HepG2 (cell line): ENCODE measurements around the gene HERPUD2. TPM values are rescaled to one million over a fixed set of nuclear protein-coding genes. Genes with fewer than 3 reads are reported as not detected.

Experiments
- ATAC-seq: fragments of 200-7000 bp; cut with Tn5 transposase; 3 replicates; pipeline ENCODE4 v1.9.1; 2020; ENCODE audit warnings: mild to moderate bottlenecking, moderate library complexity
- BruUV-seq: library from RNA; stranded (reverse); fragments of 400-500 nt; replicated peaks from 2 replicates; lab custom pipeline; 2021; lab: Mats Ljungman, UMichigan
- CTCF ChIA-PET: fragments of 300-600 bp; formaldehyde crosslinking; extraction: SDS; loops from one replicate; lab custom pipeline; 2021; ENCODE audit warnings: low total read pairs, inconsistent platforms, low intra/inter-chr PET ratio; lab: Yijun Ruan, JAX
- POLR2A ChIA-PET: fragments of 350-600 bp; sonication (Branson Sonifier 250); formaldehyde crosslinking; loops from one replicate; lab custom pipeline; 2020; ENCODE audit warnings: antibody characterized with exemption, inconsistent platforms; lab: Yijun Ruan, JAX
- DNase-seq: peaks from one replicate; pipeline ENCODE4 v3.0.0-alpha.2; 2015; ENCODE audit warnings: low spot score
- FAIRE-seq: peaks from 3 replicates; lab custom pipeline; 2011; peaks lifted over from hg19 to GRCh38; lab: Jason Lieb, UNC
- H2AFZ ChIP-seq: one replicate; pipeline ENCODE4 v1.6.1; 2011; ENCODE audit warnings: low read length, inconsistent platforms
- H3K27ac ChIP-seq: fragments of 300-600 bp; 3 replicates; pipeline ENCODE4 v1.8.0; 2011; ENCODE audit warnings: mixed run types, mild to moderate bottlenecking, mixed read lengths, low read length, inconsistent platforms; ENCODE audit not compliant: insufficient read depth; ENCODE audit errors: extremely low read length
- H3K27me3 ChIP-seq, 2 experiments: fragments of 200-600 bp in 1 of 2; 2 replicates in 1 of 2; 3 replicates in 1 of 2; pipeline versions ENCODE4 v1.6.0 to v1.8.0; 2011; ENCODE audit warnings: low read length in 2 of 2, mild to moderate bottlenecking in 2 of 2, moderate library complexity in 2 of 2, inconsistent platforms in 1 of 2; ENCODE audit not compliant: insufficient read depth in 2 of 2, control insufficient read depth in 1 of 2
- H3K36me3 ChIP-seq, 2 experiments: fragments of 200-600 bp in 1 of 2; replicated peaks in 1 of 2; 2 replicates in 1 of 2; 3 replicates in 1 of 2; pipeline versions ENCODE4 v1.5.1 to v1.8.0; 2011; ENCODE audit warnings: low read length in 2 of 2, inconsistent platforms in 1 of 2; ENCODE audit not compliant: insufficient read depth in 2 of 2, control insufficient read depth in 1 of 2
- H3K4me1 ChIP-seq: 2 replicates; pipeline ENCODE4 v1.5.1; 2012; ENCODE audit warnings: low read length, inconsistent platforms; ENCODE audit not compliant: insufficient read depth
- H3K4me2 ChIP-seq: 2 replicates; pipeline ENCODE4 v1.6.0; 2011; ENCODE audit warnings: low read depth, low read length, inconsistent platforms
- H3K4me3 ChIP-seq, 3 experiments: fragments of 200-600 bp in 1 of 3; sonication (generic), shearing (Covaris generic) in 1 of 3; replicated peaks in 1 of 3; 2 replicates each; pipeline ENCODE4 v1.5.1; 2011 to 2016; ENCODE audit warnings: low read length in 3 of 3, inconsistent platforms in 2 of 3, low read depth in 2 of 3, mild to moderate bottlenecking in 2 of 3, control low read depth in 1 of 3, mixed read lengths in 1 of 3; ENCODE audit not compliant: insufficient read depth in 1 of 3
- H3K79me2 ChIP-seq: one replicate; pipeline ENCODE4 v1.6.1; 2011; ENCODE audit warnings: low read length, inconsistent platforms; ENCODE audit not compliant: insufficient read depth
- H3K9ac ChIP-seq: 2 replicates; pipeline ENCODE4 v1.6.0; 2011; ENCODE audit warnings: mild to moderate bottlenecking, low read depth, low read length, inconsistent platforms; ENCODE audit not compliant: insufficient read depth
- H3K9me3 ChIP-seq: 2 replicates; pipeline ENCODE4 v1.5.1; 2012; ENCODE audit warnings: mild to moderate bottlenecking, low read length
- H4K20me1 ChIP-seq: 2 replicates; pipeline ENCODE4 v1.6.0; 2011; ENCODE audit warnings: inconsistent platforms, mild to moderate bottlenecking, low read length, moderate library complexity; ENCODE audit not compliant: insufficient read depth
- MEF2D ChIP-seq: sonication (generic); formaldehyde crosslinking; IDR thresholded peaks from 2 replicates; pipeline ENCODE4 v1.5.1; 2020; ENCODE audit warnings: mild to moderate bottlenecking, missing genetic modification reagents
- MXI1 ChIP-seq: IDR thresholded peaks from 3 replicates; pipeline ENCODE4 v1.6.1; 2012; ENCODE audit warnings: low read depth, low read length, inconsistent platforms, borderline replicate concordance
- ZNF235 ChIP-seq: sonication (generic); formaldehyde crosslinking; IDR thresholded peaks from 2 replicates; pipeline ENCODE4 v1.8.1; 2023; ENCODE audit warnings: mild to moderate bottlenecking, missing genetic modification reagents, borderline replicate concordance
- ZNF75D ChIP-seq: sonication (generic); formaldehyde crosslinking; IDR thresholded peaks from 2 replicates; pipeline ENCODE4 v1.8.1; 2023; ENCODE audit warnings: missing genetic modification reagents, mild to moderate bottlenecking, borderline replicate concordance
- ZSCAN12 ChIP-seq: sonication (generic); formaldehyde crosslinking; IDR thresholded peaks from 2 replicates; pipeline ENCODE4 v1.9.0; 2021; ENCODE audit warnings: mild to moderate bottlenecking, missing genetic modification reagents
- WGBS: methylation state at CpG from one replicate; pipeline ENCODE4 v1.1.6; 2017; ENCODE audit warnings: low lambda C conversion rate; 5-methylcytosine and 5-hydroxymethylcytosine counted together
- in situ Hi-C: cut with HindIII; loops from 2 replicates; pipeline ENCODE4 v1.10.0; 2017; ENCODE audit warnings: low pct_unique_long_range_greater_than_20kb; ENCODE audit not compliant: extremely low pct_ligation_motif_present
- intact Hi-C: fragments of 100-400 bp; cut with micrococcal nuclease; formaldehyde crosslinking; loops from one replicate; pipeline ENCODE4 v1.10.0; 2022; ENCODE audit not compliant: unreplicated experiment
- polyA plus RNA-seq, 8 experiments: library from polyadenylated mRNA; depleted of rRNA in 3 of 8; stranded (reverse) in 7 of 8; unstranded in 1 of 8; fragments of >200 nt; fragmentation: Illumina TruSeq in 4 of 8; extraction: Trizol in 4 of 8; gene quantifications; 2 replicates each; pipeline versions ENCODE4 v1.2.1 to v1.2.3, GENCODE V29; 2011 to 2016; ENCODE audit warnings: low read depth in 4 of 8, missing spikeins in 1 of 8, mixed read lengths in 1 of 8; ENCODE audit not compliant: insufficient read depth in 1 of 8
- total RNA-seq, 5 experiments: library from RNA; depleted of rRNA; stranded (reverse); fragments of >200 nt; fragmentation: Illumina TruSeq; extraction: Trizol; gene quantifications; 2 replicates each; pipeline ENCODE4 v1.2.3, GENCODE V29; 2016; ENCODE audit warnings: low read depth in 1 of 5
- TF ChIP-seq, protein P1 (sequence below): sonication (generic); formaldehyde crosslinking; conservative IDR thresholded peaks from 2 replicates; pipeline ENCODE4 v1.4.0; 2020; ENCODE audit warnings: mild to moderate bottlenecking, missing genetic modification reagents, moderate library complexity
- TF ChIP-seq, protein P2 (sequence below): sonication (generic); formaldehyde crosslinking; IDR thresholded peaks from 2 replicates; pipeline ENCODE4 v1.4.0; 2020; ENCODE audit warnings: missing genetic modification reagents
- TF ChIP-seq, protein P3 (sequence below): sonication (generic); formaldehyde crosslinking; IDR thresholded peaks from 2 replicates; pipeline ENCODE4 v1.8.0; 2022; ENCODE audit warnings: missing genetic modification reagents, mild to moderate bottlenecking, moderate library complexity, borderline replicate concordance
- TF ChIP-seq, protein P4 (sequence below): IDR thresholded peaks from 2 replicates; pipeline ENCODE4 v1.6.1; 2016; ENCODE audit warnings: low read depth, borderline replicate concordance

HERPUD2 gene
- total and polyA plus RNA-seq, 2 of the 13 experiments (the other 11 are each of a cell fraction or from before 2014, with no cell fraction given), result 10.7 to 38.6 TPM

DNA sequence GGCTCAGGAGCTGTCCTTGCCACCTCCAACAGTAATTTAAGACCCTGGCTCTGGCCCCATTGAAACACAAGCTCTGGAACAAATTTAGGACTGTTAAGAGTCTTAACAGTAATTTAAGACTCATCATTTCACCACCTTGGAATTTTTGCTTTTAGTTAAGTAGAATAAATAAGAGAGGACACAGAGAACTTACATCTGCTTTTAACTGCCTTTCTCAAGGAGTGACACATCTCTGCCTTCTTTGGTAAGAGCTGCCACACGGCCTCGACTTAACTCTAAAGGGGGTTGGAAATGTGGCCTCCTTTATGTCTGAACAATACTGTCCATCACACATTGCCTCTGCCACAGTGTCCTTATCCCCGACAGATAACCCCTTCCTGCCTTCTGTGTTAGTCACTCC lies 77.9 kb downstream of the HERPUD2 start:
- 6% methylated on average over 3 of the region's 3 CpGs for WGBS
- POLR2A ChIA-PET, result no interaction called here

More for the DNA sequence above, 77.9 kb downstream of the HERPUD2 start:
- BruUV-seq, result no TSS peak
- no peaks in the 10 kb centered on the region for H3K9me3 ChIP-seq
- no peak overlapping the region for H3K4me3 ChIP-seq
- H3K79me2 ChIP-seq, result no peaks in the 10 kb centered on the region
- H3K27ac ChIP-seq, result no peak overlapping the region
- intact Hi-C loops, result no loop called here
- H4K20me1 ChIP-seq, result no peaks in the 10 kb centered on the region
- no peaks in the 10 kb centered on the region for H3K36me3 ChIP-seq
- in situ Hi-C loops, result no loop called here
- ATAC-seq (no peak), DNase-seq (no peak), FAIRE-seq (no peak)
- H3K9ac ChIP-seq, result no peak overlapping the region
- CTCF ChIA-PET, result no interaction called here
- H3K4me2 ChIP-seq, result no peak overlapping the region
- H3K4me1 ChIP-seq, result no peaks in the 10 kb centered on the region
- peaks cover 0 to 11% of the 10 kb centered on the region in 2 experiments; a peak in 1 of 5 replicates for H3K27me3 ChIP-seq
- TF ChIP-seq ZSCAN12 (CRISPR knock-in tag), result no peak
- TF ChIP-seq, protein P1, sequence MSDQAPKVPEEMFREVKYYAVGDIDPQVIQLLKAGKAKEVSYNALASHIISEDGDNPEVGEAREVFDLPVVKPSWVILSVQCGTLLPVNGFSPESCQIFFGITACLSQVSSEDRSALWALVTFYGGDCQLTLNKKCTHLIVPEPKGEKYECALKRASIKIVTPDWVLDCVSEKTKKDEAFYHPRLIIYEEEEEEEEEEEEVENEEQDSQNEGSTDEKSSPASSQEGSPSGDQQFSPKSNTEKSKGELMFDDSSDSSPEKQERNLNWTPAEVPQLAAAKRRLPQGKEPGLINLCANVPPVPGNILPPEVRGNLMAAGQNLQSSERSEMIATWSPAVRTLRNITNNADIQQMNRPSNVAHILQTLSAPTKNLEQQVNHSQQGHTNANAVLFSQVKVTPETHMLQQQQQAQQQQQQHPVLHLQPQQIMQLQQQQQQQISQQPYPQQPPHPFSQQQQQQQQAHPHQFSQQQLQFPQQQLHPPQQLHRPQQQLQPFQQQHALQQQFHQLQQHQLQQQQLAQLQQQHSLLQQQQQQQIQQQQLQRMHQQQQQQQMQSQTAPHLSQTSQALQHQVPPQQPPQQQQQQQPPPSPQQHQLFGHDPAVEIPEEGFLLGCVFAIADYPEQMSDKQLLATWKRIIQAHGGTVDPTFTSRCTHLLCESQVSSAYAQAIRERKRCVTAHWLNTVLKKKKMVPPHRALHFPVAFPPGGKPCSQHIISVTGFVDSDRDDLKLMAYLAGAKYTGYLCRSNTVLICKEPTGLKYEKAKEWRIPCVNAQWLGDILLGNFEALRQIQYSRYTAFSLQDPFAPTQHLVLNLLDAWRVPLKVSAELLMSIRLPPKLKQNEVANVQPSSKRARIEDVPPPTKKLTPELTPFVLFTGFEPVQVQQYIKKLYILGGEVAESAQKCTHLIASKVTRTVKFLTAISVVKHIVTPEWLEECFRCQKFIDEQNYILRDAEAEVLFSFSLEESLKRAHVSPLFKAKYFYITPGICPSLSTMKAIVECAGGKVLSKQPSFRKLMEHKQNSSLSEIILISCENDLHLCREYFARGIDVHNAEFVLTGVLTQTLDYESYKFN (CRISPR knock-in tag), result no peak
- TF ChIP-seq ZNF75D (CRISPR knock-in tag), result no peak
- TF ChIP-seq, protein P2, sequence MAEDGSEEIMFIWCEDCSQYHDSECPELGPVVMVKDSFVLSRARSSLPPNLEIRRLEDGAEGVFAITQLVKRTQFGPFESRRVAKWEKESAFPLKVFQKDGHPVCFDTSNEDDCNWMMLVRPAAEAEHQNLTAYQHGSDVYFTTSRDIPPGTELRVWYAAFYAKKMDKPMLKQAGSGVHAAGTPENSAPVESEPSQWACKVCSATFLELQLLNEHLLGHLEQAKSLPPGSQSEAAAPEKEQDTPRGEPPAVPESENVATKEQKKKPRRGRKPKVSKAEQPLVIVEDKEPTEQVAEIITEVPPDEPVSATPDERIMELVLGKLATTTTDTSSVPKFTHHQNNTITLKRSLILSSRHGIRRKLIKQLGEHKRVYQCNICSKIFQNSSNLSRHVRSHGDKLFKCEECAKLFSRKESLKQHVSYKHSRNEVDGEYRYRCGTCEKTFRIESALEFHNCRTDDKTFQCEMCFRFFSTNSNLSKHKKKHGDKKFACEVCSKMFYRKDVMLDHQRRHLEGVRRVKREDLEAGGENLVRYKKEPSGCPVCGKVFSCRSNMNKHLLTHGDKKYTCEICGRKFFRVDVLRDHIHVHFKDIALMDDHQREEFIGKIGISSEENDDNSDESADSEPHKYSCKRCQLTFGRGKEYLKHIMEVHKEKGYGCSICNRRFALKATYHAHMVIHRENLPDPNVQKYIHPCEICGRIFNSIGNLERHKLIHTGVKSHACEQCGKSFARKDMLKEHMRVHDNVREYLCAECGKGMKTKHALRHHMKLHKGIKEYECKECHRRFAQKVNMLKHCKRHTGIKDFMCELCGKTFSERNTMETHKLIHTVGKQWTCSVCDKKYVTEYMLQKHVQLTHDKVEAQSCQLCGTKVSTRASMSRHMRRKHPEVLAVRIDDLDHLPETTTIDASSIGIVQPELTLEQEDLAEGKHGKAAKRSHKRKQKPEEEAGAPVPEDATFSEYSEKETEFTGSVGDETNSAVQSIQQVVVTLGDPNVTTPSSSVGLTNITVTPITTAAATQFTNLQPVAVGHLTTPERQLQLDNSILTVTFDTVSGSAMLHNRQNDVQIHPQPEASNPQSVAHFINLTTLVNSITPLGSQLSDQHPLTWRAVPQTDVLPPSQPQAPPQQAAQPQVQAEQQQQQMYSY (CRISPR knock-in tag), result no peak
- no peak for TF ChIP-seq MXI1
- no peak for TF ChIP-seq ZNF235
- no peak for TF ChIP-seq MEF2D
- TF ChIP-seq, protein P3, sequence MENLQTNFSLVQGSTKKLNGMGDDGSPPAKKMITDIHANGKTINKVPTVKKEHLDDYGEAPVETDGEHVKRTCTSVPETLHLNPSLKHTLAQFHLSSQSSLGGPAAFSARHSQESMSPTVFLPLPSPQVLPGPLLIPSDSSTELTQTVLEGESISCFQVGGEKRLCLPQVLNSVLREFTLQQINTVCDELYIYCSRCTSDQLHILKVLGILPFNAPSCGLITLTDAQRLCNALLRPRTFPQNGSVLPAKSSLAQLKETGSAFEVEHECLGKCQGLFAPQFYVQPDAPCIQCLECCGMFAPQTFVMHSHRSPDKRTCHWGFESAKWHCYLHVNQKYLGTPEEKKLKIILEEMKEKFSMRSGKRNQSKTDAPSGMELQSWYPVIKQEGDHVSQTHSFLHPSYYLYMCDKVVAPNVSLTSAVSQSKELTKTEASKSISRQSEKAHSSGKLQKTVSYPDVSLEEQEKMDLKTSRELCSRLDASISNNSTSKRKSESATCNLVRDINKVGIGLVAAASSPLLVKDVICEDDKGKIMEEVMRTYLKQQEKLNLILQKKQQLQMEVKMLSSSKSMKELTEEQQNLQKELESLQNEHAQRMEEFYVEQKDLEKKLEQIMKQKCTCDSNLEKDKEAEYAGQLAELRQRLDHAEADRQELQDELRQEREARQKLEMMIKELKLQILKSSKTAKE, result no peak
- TF ChIP-seq, protein P4, sequence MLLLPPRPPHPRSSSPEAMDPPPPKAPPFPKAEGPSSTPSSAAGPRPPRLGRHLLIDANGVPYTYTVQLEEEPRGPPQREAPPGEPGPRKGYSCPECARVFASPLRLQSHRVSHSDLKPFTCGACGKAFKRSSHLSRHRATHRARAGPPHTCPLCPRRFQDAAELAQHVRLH (CRISPR knock-in tag), result no peak
- TF ChIP-seq, all 625 proteins: peak for 0
- H2AFZ ChIP-seq, result no peak overlapping the region
